SK-N-SH (cell line): ENCODE data around the gene COMT. TPM values are rescaled to one million over a fixed set of nuclear protein-coding genes. Genes with fewer than 3 reads are reported as not detected.

ENCODE experiments used
- CTCF ChIA-PET: fragments of 300-600, 350-600 bp; formaldehyde crosslinking; extraction: SDS; loops from one replicate; lab custom pipeline; 2021; lab: Yijun Ruan, JAX
- POLR2A ChIA-PET: fragments of 350-600 bp; sonication (Branson Sonifier 250); formaldehyde crosslinking; extraction: SDS; loops from one replicate; lab custom pipeline; 2020; ENCODE audit warnings: antibody characterized with exemption, inconsistent platforms; lab: Yijun Ruan, JAX
- DNase-seq: peaks from one replicate; pipeline ENCODE4 v3.0.0; 2012
- H2AFZ ChIP-seq: fragments of 200-600 bp; sonication (generic); 2 replicates; pipeline ENCODE4 v1.8.1; 2016; ENCODE audit warnings: antibody characterized with exemption, mild to moderate bottlenecking, low read depth
- H3F3A ChIP-seq: fragments of 200-600 bp; sonication (generic); replicated peaks from 2 replicates; pipeline ENCODE3; 2016; ENCODE audit warnings: antibody characterized with exemption, mild to moderate bottlenecking; ENCODE audit not compliant: insufficient read depth
- H3K27ac ChIP-seq, 2 experiments: fragments of 200-500 bp in 1 of 2; fragments of 200-600 bp in 1 of 2; sonication (Bioruptor generic) in 1 of 2; sonication (generic), shearing (Covaris generic) in 1 of 2; 2 replicates each; pipeline versions ENCODE4 v1.5.1 to v1.6.1; 2014 to 2016; ENCODE audit warnings: low read depth in 2 of 2, inconsistent platforms in 1 of 2, low read length in 1 of 2, mild to moderate bottlenecking in 1 of 2, mixed read lengths in 1 of 2
- H3K27me3 ChIP-seq: fragments of 200-600 bp; sonication (generic), shearing (Covaris generic); 2 replicates; pipeline ENCODE4 v1.6.1; 2016; ENCODE audit warnings: mixed run types; ENCODE audit not compliant: insufficient read depth
- H3K36me3 ChIP-seq, 2 experiments: fragments of 200-500 bp in 1 of 2; fragments of 200-600 bp in 1 of 2; sonication (Bioruptor generic) in 1 of 2; sonication (generic) in 1 of 2; replicated peaks in 1 of 2; 2 replicates each; pipeline versions ENCODE3 to v1.5.1; 2014 to 2016; ENCODE audit warnings: low read length in 1 of 2, mild to moderate bottlenecking in 1 of 2; ENCODE audit not compliant: insufficient read depth in 2 of 2, control insufficient read depth in 1 of 2
- H3K4me1 ChIP-seq, 2 experiments: fragments of 200-500 bp in 1 of 2; fragments of 200-600 bp in 1 of 2; sonication (Bioruptor generic) in 1 of 2; sonication (generic), shearing (Covaris generic) in 1 of 2; 2 replicates each; pipeline versions ENCODE4 v1.5.1 to v1.6.1; 2014 to 2016; ENCODE audit warnings: low read depth in 1 of 2, low read length in 1 of 2, mixed run types in 1 of 2; ENCODE audit not compliant: insufficient read depth in 2 of 2, control insufficient read depth in 1 of 2
- H3K4me2 ChIP-seq: fragments of 200-600 bp; sonication (generic), shearing (Covaris generic); 2 replicates; pipeline ENCODE4 v1.6.1; 2017; ENCODE audit warnings: mixed run types
- H3K4me3 ChIP-seq, 2 experiments: fragments of 200-500 bp in 1 of 2; fragments of 200-600 bp in 1 of 2; sonication (Bioruptor generic) in 1 of 2; sonication (generic), shearing (Covaris generic) in 1 of 2; 2 replicates each; pipeline versions ENCODE4 v1.5.1 to v1.8.1; 2014 to 2016; ENCODE audit warnings: low read depth in 2 of 2, inconsistent platforms in 1 of 2, low read length in 1 of 2, mild to moderate bottlenecking in 1 of 2, mixed read lengths in 1 of 2, moderate library complexity in 1 of 2
- H3K79me2 ChIP-seq: fragments of 200-600 bp; sonication (generic); 2 replicates; pipeline ENCODE4 v1.8.1; 2017; ENCODE audit warnings: mild to moderate bottlenecking; ENCODE audit not compliant: insufficient read depth
- H3K9ac ChIP-seq: fragments of 200-600 bp; sonication (generic); 2 replicates; pipeline ENCODE4 v1.6.1; 2017; ENCODE audit warnings: mixed run types
- H3K9me2 ChIP-seq: fragments of 200-600 bp; sonication (generic); 2 replicates; pipeline ENCODE4 v1.6.1; 2017; ENCODE audit warnings: mixed run types
- H3K9me3 ChIP-seq: fragments of 200-600 bp; sonication (generic); 2 replicates; pipeline ENCODE4 v1.6.1; 2017; ENCODE audit warnings: mixed run types, mild to moderate bottlenecking, moderate library complexity
- H4K20me1 ChIP-seq: fragments of 200-600 bp; sonication (generic); 2 replicates; pipeline ENCODE4 v1.6.1; 2017; ENCODE audit warnings: mild to moderate bottlenecking, mixed run types; ENCODE audit not compliant: insufficient read depth
- CTCF ChIP-seq: fragments of 200-600 bp; sonication (generic); IDR thresholded peaks from 2 replicates; pipeline ENCODE4 v1.6.1; 2017; ENCODE audit warnings: antibody characterized with exemption, mild to moderate bottlenecking, moderate library complexity
- ELF1 ChIP-seq: IDR thresholded peaks from 2 replicates; pipeline ENCODE4 v1.4.0; 2012
- EP300 ChIP-seq, 2 experiments: IDR thresholded peaks; 2 replicates each; pipeline versions ENCODE4 v1.4.0 to v1.6.1; 2012; ENCODE audit warnings: borderline replicate concordance in 1 of 2, low read depth in 1 of 2, low read length in 1 of 2
- EZH2phosphoT487 ChIP-seq: fragments of 200-600 bp; sonication (generic); IDR thresholded peaks from 2 replicates; pipeline ENCODE4 v1.6.1; 2017; ENCODE audit warnings: low read depth, mixed run types, mild to moderate bottlenecking, antibody characterized with exemption, moderate library complexity, borderline replicate concordance
- FOSL2 ChIP-seq: IDR thresholded peaks from 2 replicates; pipeline ENCODE4 v1.4.0; 2012; ENCODE audit warnings: low read depth, mild to moderate bottlenecking, moderate library complexity, borderline replicate concordance
- FOXJ3 ChIP-seq: sonication (generic); formaldehyde crosslinking; IDR thresholded peaks from 2 replicates; pipeline ENCODE4 v1.5.1; 2020; ENCODE audit warnings: mild to moderate bottlenecking, missing genetic modification reagents
- IRF3 ChIP-seq: fragments of 150-350 bp; IDR thresholded peaks from 2 replicates; pipeline ENCODE4 v1.6.1; 2016; ENCODE audit warnings: mild to moderate bottlenecking, low read depth, low read length
- MXI1 ChIP-seq: IDR thresholded peaks from 2 replicates; pipeline ENCODE4 v1.6.1; 2012; ENCODE audit warnings: mild to moderate bottlenecking, low read depth, low read length, improper control_type of control experiment
- RXRA ChIP-seq: IDR thresholded peaks from 2 replicates; pipeline ENCODE4 v1.4.0; 2012; ENCODE audit warnings: low read depth, mild to moderate bottlenecking, borderline replicate concordance
- SIN3A ChIP-seq: IDR thresholded peaks from 2 replicates; pipeline ENCODE4 v1.6.1; 2012; ENCODE audit warnings: low read depth, mild to moderate bottlenecking, low read length, moderate library complexity, borderline replicate concordance
- SMC3 ChIP-seq: IDR thresholded peaks from 2 replicates; pipeline ENCODE4 v1.6.1; 2012; ENCODE audit warnings: low read depth, low read length, improper control_type of control experiment
- TAF1 ChIP-seq: IDR thresholded peaks from 2 replicates; pipeline ENCODE4 v1.6.1; 2012; ENCODE audit warnings: low read depth, mild to moderate bottlenecking, low read length, moderate library complexity, borderline replicate concordance
- TCF12 ChIP-seq: IDR thresholded peaks from 2 replicates; pipeline ENCODE4 v1.4.0; 2012
- ZBTB33 ChIP-seq: IDR thresholded peaks from 2 replicates; pipeline ENCODE4 v1.4.0; 2012; ENCODE audit warnings: low read depth, borderline replicate concordance
- WGBS: methylation state at CpG from one replicate; pipeline ENCODE4 v1.1.6; 2017; ENCODE audit warnings: low lambda C conversion rate; 5-methylcytosine and 5-hydroxymethylcytosine counted together
- polyA plus RNA-seq, 3 experiments: library from polyadenylated mRNA; depleted of rRNA; stranded (reverse); fragments of >200 nt; gene quantifications; 2 replicates each; pipeline ENCODE4 v1.2.3, GENCODE V29; 2012
- TF ChIP-seq, protein P1 (sequence below): IDR thresholded peaks from 2 replicates; pipeline ENCODE4 v1.6.1; 2012; ENCODE audit warnings: mild to moderate bottlenecking, low read depth, low read length, moderate library complexity

COMT gene
- polyA plus RNA-seq, 1 of the 3 experiments (the other 2 are of a cell fraction), result 343 TPM

DNA sequence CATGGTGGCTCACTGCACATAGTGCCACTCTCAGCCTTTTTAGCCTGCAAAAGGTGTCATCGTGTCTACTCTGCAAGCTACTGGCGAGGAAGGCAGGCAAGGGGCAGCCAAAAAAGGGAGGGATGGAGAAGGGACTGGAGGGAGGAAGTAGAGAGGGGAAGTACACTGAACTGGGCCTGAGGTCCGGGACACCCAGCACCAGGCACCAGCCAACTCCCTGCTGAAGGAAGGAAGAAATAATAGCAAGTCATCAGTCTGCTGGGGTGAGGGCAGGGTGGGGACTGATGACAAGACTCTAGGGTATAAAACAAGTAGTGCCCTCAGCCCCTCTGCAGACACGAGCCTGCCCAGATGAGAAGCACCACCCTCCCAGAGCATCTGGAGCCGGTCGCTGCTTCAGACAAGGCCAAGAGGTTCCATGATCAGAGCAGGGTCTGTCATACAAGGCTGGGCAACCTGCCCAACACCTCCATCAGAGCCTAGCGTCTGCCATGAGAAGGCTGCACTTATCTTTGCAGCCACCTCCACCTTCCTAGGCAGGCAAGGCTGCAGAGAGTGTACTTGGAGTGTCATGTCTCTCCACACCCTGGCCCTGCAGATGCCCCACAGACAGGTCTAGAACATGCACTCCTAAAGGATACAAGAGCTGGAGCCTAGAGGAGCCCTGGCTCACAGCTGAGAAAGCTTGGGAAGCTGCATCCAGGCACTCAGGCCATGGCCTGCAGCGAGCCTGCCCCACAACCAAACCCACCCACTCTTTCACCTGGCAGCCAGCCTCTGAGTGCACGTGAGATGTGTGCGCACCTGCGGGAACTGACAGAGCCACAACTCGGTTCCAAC lies 9.0 kb upstream of the COMT start:
- Histone ChIP-seq H3K27me3 (no peaks in the 10 kb centered on the region), H4K20me1 (no peaks in the 10 kb centered on the region), H3K9me2 (no peaks in the 10 kb centered on the region), H3K9me3 (no peaks in the 10 kb centered on the region), H3K27ac (peak overlapping the region in 1 of 2 experiments; percentile 8; a peak in 1 of 4 replicates), H3K4me2 (no peak overlapping the region), H2AFZ (no peak overlapping the region), H3K4me1 (peaks cover 0 to 18% of the 10 kb centered on the region in 2 experiments; a peak in 1 of 4 replicates), H3F3A (no peaks in the 10 kb centered on the region), H3K9ac (no peak overlapping the region), H3K79me2 (no peaks in the 10 kb centered on the region), H3K36me3 (peaks cover 0 to 19% of the 10 kb centered on the region in 2 experiments), H3K4me3 (no peak overlapping the region)
- DNase-seq, result no peak
- WGBS, result 88% methylated on average over 9 of the region's 12 CpGs
- TF ChIP-seq EZH2phosphoT487, result no peak
- TF ChIP-seq ELF1, result no peak
- TF ChIP-seq TAF1, result no peak
- TF ChIP-seq TCF12, result no peak
- TF ChIP-seq SIN3A, result no peak
- no peak for TF ChIP-seq RXRA
- no peak for TF ChIP-seq FOSL2
- TF ChIP-seq CTCF, result no peak
- no peak for TF ChIP-seq SMC3
- TF ChIP-seq IRF3, result no peak
- no peak for TF ChIP-seq MXI1
- no peak for TF ChIP-seq EP300 (IDR thresholded peaks at IDR 0.05; ENCODE audit: borderline replicate concordance in 1 of 2, low read depth in 1 of 2, low read length in 1 of 2)
- no peak for TF ChIP-seq ZBTB33
- TF ChIP-seq, protein P1, sequence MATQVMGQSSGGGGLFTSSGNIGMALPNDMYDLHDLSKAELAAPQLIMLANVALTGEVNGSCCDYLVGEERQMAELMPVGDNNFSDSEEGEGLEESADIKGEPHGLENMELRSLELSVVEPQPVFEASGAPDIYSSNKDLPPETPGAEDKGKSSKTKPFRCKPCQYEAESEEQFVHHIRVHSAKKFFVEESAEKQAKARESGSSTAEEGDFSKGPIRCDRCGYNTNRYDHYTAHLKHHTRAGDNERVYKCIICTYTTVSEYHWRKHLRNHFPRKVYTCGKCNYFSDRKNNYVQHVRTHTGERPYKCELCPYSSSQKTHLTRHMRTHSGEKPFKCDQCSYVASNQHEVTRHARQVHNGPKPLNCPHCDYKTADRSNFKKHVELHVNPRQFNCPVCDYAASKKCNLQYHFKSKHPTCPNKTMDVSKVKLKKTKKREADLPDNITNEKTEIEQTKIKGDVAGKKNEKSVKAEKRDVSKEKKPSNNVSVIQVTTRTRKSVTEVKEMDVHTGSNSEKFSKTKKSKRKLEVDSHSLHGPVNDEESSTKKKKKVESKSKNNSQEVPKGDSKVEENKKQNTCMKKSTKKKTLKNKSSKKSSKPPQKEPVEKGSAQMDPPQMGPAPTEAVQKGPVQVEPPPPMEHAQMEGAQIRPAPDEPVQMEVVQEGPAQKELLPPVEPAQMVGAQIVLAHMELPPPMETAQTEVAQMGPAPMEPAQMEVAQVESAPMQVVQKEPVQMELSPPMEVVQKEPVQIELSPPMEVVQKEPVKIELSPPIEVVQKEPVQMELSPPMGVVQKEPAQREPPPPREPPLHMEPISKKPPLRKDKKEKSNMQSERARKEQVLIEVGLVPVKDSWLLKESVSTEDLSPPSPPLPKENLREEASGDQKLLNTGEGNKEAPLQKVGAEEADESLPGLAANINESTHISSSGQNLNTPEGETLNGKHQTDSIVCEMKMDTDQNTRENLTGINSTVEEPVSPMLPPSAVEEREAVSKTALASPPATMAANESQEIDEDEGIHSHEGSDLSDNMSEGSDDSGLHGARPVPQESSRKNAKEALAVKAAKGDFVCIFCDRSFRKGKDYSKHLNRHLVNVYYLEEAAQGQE, result no peak
- no peak for TF ChIP-seq FOXJ3 (CRISPR knock-in tag)
- CTCF ChIA-PET, result interaction anchor here (0.6 to 2.1 kb wide), 4 partner anchors 15 to 202 kb away, joined by 3 to 10 read pairs (median 6); no protein-coding TSS in a partner anchor
- POLR2A ChIA-PET, result no interaction called here
